Kasumi-1 (cell line): Measurements from ENCODE around the gene KRTAP5-11.
"Not testable (repeated sequence)": the region's sequence is repeated elsewhere in the genome, so short reads cannot be mapped to it uniquely, and the experiment has no call there.

ENCODE experiments used
- DNase-seq, 2 experiments: peaks; one replicate each; lab custom pipeline; 2025; lab: John Stamatoyannopoulos, UW

The KRTAP5-11 gene

DNA sequence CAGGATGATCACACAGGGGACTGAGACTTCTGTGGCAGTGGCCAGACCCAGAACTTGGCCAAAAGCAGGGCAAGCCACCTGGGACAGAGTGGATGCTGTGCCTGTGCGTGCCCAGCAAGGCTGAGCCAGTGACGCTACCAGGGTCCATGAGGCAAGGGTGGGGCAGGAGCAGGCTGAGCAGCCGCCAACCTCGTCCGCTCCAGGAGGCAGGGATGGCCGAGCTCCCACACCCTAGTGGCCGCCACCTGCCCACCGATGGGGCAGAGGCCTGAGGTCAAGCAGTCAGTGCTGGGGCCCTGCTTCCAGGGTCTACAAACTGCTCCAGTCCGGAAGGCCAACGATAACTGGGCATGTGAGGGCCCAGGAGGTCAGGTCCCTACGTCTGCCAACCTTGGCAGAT lies 27.2 kb downstream of the KRTAP5-11 start:
- no peak for DNase-seq

GRCh38 chr11:71554996-71555395 lies 27.7 kb downstream of the KRTAP5-11 start:
- no peak for DNase-seq

DNA sequence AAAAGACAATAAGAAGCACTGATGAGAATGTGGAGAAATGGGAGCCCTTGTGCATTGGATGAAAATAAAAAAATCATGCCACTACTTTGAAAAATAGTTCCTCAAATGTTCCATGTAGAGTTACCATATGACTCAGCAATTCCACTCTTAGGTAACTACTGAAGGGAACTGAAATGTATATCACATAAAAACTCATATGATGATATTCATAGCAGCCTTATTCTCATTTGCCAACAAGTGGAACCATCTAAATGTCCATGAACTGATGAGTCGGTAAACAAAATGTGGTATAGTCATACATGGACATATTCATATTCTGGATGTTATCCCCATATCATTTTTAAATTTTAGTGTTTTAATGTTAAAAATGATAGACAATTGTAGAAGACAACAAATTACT lies 31.0 kb downstream of the KRTAP5-11 start:
- peak in 1 of 2 experiments; percentile 12 for DNase-seq

DNA sequence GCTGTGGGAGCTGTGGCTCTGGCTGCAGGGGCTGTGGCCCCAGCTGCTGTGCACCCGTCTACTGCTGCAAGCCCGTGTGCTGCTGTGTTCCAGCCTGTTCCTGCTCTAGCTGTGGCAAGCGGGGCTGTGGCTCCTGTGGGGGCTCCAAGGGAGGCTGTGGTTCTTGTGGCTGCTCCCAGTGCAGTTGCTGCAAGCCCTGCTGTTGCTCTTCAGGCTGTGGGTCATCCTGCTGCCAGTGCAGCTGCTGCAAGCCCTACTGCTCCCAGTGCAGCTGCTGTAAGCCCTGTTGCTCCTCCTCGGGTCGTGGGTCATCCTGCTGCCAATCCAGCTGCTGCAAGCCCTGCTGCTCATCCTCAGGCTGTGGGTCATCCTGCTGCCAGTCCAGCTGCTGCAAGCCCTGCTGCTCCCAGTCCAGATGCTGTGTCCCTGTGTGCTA lies 33.9 kb downstream of the KRTAP5-11 start:
- DNase-seq = peak; percentile 16 to 24

GRCh38 chr11:71548120-71548519 lies 34.6 kb downstream of the KRTAP5-11 start, which contains the start of gene KRTAP5-9:
Gene KRTAP5-9 (plus strand): TSS chr11:71548420. CDS start chr11:71548658, 238 bp downstream.
- no peak for DNase-seq

DNA sequence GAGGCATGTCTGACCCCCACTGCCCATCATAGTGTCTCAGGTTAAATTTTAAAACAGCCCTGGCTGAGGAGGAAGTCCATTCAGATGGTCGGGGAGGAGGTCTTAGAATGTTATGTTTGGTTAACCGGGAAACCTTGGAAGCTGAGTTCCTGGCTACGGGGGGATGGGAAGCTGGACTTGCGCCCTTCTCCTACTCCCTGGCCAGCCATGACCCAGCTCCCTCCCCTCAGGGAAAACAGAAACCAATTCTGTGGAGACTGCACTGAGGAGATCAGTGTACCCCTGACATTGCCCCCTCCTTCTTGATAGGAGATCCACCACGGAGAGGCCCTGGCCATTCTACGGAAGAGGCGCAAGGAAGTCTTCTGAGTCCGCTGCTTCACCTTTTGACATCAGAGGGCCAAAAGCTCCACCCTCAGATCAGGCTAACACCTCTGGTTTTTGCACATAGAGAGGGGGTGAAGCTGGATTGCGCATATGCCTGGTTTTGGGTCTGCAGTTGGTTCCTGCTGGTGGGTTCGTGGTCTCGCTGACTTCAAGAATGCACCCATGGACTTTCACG lies 37.2 kb downstream of the KRTAP5-11 start:
- no peak for DNase-seq

GRCh38 chr11:71544525-71545214 lies 38.0 kb downstream of the KRTAP5-11 start:
- DNase-seq = no peak

DNA sequence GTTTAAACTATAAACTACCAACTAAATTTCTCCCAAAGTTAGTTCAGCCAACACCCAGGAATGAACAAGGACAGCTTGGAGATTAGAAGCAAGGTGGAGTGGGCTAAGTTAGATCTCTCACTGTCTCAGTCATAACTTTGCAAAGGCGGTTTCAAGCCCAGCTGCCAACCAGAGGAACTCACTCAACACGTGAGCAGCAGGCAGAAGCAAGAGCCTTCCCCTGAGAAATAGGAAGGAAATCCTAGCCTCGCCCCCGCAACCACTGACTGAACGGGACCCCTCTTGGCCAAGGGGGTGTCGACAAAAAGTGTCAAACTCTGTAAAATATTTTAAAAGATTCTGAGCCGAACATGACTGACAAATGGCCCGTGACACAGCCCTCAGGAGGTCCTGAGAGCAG lies 38.8 kb downstream of the KRTAP5-11 start:
- peak; percentile 76 to 84 for DNase-seq

- DNase-seq = no peak
These were observed 39.5 kb downstream of the KRTAP5-11 start for GRCh38 chr11:71542879-71543777.

DNA sequence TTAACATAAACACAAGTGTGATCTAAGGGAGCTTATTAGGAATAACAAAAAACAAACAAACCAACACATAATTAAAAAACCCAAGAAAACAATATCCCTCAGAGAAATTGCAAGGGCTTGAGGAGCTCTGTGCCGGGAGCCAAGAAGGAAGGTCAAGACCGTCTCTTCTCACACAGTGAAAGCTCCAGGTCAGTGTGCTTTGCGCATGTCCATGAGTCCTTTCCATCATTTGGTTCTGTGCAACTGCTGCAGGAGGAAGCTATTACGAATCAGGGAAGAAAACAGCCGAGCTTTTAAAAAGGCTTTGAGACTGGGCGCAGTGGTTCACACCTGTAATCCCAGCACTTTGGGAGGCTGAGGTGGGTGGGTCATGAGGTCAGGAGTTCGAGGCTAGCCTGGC lies 40.3 kb downstream of the KRTAP5-11 start:
- DNase-seq = no peak

DNA sequence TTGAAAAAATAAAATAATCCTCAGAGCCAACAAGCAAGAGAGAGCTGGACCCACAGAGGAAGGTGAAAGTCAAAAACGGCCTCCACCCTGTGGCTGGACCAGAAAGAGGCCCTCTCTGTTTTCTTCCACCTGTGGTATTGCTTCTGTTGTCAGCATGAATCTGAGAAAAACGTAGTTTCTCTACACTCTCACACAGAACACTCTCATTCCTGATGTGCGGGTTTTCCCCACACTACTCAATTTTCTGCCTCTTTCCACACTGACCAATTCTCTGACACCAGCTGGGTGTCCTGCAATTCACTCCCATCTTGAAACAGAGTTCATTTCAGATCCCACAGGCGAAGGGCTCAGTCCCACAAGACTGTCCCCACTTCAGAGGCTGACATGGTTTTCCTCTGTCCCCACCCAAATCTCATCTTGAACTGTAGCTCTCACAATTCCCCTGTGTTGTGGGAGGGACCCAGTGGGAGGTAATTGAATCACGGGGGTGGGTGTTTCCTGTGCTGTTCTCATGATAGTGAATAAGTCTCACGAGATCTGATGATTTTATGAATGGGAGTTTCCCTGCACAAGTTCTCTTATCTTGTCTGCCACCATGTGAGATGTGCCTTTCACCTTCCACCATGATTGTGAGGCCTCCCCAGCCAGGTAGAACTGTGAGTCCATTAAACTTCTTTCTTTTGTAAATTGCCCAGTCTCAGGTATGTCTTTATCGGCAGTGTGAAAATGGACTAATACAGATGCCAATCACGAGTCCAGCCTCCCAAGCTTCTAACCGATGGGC lies 42.0 kb downstream of the KRTAP5-11 start:
- DNase-seq = not testable (repeated sequence)

GRCh38 chr11:71539971-71540370 lies 42.7 kb downstream of the KRTAP5-11 start:
- not testable (repeated sequence) for DNase-seq

- DNase-seq = no peak
These were observed 43.7 kb downstream of the KRTAP5-11 start for GRCh38 chr11:71539017-71539416.

DNA sequence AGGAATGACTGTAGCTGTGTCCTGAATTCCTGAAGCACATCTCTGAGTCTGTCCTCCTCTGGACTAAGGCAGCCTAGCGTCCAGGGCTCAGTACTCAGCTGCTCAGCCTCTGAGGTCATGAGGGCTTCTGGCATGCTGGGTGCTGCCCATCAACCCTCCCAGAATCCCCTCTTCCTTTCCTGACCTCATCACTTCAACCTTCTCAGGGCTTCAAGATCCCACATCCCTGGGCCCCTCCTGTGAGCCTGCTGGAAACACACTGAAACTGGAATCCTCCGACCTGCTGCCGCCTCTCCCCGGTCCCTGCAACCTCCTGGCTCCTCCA lies 44.0 kb downstream of the KRTAP5-11 start:
- no peak for DNase-seq

GRCh38 chr11:71537977-71538665 lies 44.6 kb downstream of the KRTAP5-11 start, which contains the start of gene KRTAP5-8:
Gene KRTAP5-8 (plus strand): TSS chr11:71538025. CDS start chr11:71538056, 31 bp downstream.
- not testable (repeated sequence) for DNase-seq

GRCh38 chr11:71537537-71537936 lies 45.1 kb downstream of the KRTAP5-11 start:
- no peak for DNase-seq

DNA sequence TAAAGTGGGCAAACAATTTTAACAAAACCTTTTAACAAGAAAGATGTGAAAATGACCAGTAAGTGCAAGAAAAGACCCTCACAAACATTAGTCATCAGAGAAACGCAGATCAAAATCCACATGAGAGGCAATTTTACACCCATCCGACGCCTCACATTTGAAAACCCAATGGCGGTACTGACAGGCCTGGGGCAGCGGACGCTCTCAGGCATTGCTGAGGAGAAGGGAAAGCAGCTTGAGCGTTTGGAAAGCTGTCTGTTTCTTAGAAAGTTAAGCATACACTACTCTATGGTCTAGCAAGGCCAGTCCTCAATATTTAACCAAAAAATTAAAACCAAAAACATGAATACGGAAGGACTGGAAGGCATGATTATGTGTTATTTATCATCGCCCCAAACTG lies 46.9 kb downstream of the KRTAP5-11 start:
- DNase-seq = no peak

GRCh38 chr11:71534711-71535608 lies 47.7 kb downstream of the KRTAP5-11 start:
- DNase-seq = not testable (repeated sequence)

DNA sequence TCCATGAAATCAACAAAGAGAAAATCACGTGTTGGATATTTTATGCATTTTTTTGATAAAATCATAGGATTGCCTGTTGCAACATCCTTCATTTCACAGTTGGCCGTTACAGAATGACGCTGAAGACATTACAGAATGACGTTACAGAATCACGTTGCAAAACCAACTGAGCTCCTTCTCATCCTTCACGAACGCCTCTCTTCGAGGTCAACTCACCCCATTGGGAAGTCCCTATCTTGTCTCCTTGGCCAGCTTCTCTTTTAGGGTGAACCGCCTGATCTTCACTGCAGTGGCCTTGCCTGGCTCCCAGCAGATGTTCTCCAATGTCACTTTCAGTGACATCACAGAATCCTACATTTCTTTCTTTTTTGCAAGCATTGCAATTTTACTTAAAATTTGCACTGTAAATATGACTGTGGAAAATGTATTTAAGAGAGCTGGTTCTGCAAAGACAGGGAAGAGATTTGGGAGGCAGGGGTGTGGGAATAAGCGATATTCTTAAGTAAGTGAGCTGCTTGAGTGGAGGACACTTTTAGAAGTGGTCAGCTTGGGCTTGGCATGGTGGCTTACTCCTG lies 50.6 kb downstream of the KRTAP5-11 start:
- DNase-seq = no peak
